HCEC 1CT (cell line): ENCODE measurements around the gene KHDC4.

Source experiments
- DNase-seq: peaks from one replicate; pipeline ENCODE4 v3.0.0-alpha.2; 2017

Gene KHDC4

GRCh38 chr1:155968670-155969069 lies 34.5 kb upstream of the KHDC4 start:
- no peak for DNase-seq

GRCh38 chr1:155968051-155968400 lies 33.8 kb upstream of the KHDC4 start:
- DNase-seq: no peak

- DNase-seq: no peak
These were observed 33.3 kb upstream of the KHDC4 start for GRCh38 chr1:155967341-155968050.

GRCh38 chr1:155966750-155967149 lies 32.5 kb upstream of the KHDC4 start:
- no peak for DNase-seq

GRCh38 chr1:155966135-155966534 lies 31.9 kb upstream of the KHDC4 start:
- no peak for DNase-seq

GRCh38 chr1:155964193-155964592 lies 30.0 kb upstream of the KHDC4 start:
- DNase-seq: no peak

- DNase-seq: no peak
These were observed 28.5 kb upstream of the KHDC4 start for GRCh38 chr1:155962599-155963211.

GRCh38 chr1:155961937-155962336 lies 27.7 kb upstream of the KHDC4 start:
- DNase-seq: peak; percentile 97

GRCh38 chr1:155960081-155960745 lies 26.0 kb upstream of the KHDC4 start:
- no peak for DNase-seq

- DNase-seq: no peak
These were observed 23.2 kb upstream of the KHDC4 start for GRCh38 chr1:155957411-155957915.

GRCh38 chr1:155954645-155955044 lies 20.4 kb upstream of the KHDC4 start:
- no peak for DNase-seq

GRCh38 chr1:155952505-155952890 lies 18.3 kb upstream of the KHDC4 start:
- DNase-seq: no peak

- no peak for DNase-seq
These were observed 17.7 kb upstream of the KHDC4 start for GRCh38 chr1:155951753-155952504.

- no peak for DNase-seq
These were observed 16.6 kb upstream of the KHDC4 start for GRCh38 chr1:155950829-155951228.

- no peak for DNase-seq
These were observed 13.5 kb upstream of the KHDC4 start for GRCh38 chr1:155947741-155948140.

GRCh38 chr1:155947292-155947691 lies 13.1 kb upstream of the KHDC4 start:
- no peak for DNase-seq

- no peak for DNase-seq
These were observed 12.5 kb upstream of the KHDC4 start for GRCh38 chr1:155946633-155947219.

- DNase-seq: no peak
These were observed 10.2 kb upstream of the KHDC4 start for GRCh38 chr1:155944444-155944799.

GRCh38 chr1:155942578-155943141 lies 8.4 kb upstream of the KHDC4 start:
- DNase-seq: no peak

- DNase-seq: no peak
These were observed 7.8 kb upstream of the KHDC4 start for GRCh38 chr1:155941845-155942531.

- DNase-seq: no peak
These were observed 7.0 kb upstream of the KHDC4 start, which contains the start of gene RXFP4 for GRCh38 chr1:155940993-155941844. RXFP4 (plus strand) TSS chr1:155941638; CDS start chr1:155941710, 72 bp downstream.
